NCI-H345 treated with DMSO at 0.1 percent for 48 hours (cell line): Measurements from ENCODE around the gene ATP8B3.

Experiments
- DNase-seq: peaks from one replicate; lab custom pipeline; 2025; ENCODE audit not compliant: unreplicated experiment; lab: John Stamatoyannopoulos, UW

ATP8B3 gene

GRCh38 chr19:1746401-1747284 lies 65.4 kb downstream of the ATP8B3 start:
- DNase-seq: no peak

- DNase-seq: no peak
Observed at GRCh38 chr19:1745589-1746031, 66.5 kb downstream of the ATP8B3 start.

GRCh38 chr19:1744822-1745563 lies 67.1 kb downstream of the ATP8B3 start:
- no peak for DNase-seq

- DNase-seq: no peak
Observed at GRCh38 chr19:1744133-1744665, 67.9 kb downstream of the ATP8B3 start.

GRCh38 chr19:1742989-1743696 lies 68.9 kb downstream of the ATP8B3 start:
- DNase-seq: no peak

- DNase-seq: no peak
Observed at GRCh38 chr19:1739960-1740629, 72.0 kb downstream of the ATP8B3 start.

- no peak for DNase-seq
Observed at GRCh38 chr19:1736927-1737326, 75.1 kb downstream of the ATP8B3 start.

- DNase-seq: no peak
Observed at GRCh38 chr19:1736280-1736679, 75.8 kb downstream of the ATP8B3 start.

- DNase-seq: no peak
Observed at GRCh38 chr19:1734321-1734966, 77.6 kb downstream of the ATP8B3 start.
